CD4-positive, alpha-beta T cell treated with Interleukin-6 at 100 ng/mL for 8 hours (primary cell): Measurements from ENCODE around the gene CYP4F3.
"Not testable (repeated sequence)": the region's sequence is repeated elsewhere in the genome, so short reads cannot be mapped to it uniquely, and the experiment has no call there.

Experiments used
- DNase-seq: peaks from one replicate; pipeline ENCODE4 v3.0.0-alpha.2; 2020; ENCODE audit warnings: mixed read lengths, low spot score

Gene CYP4F3

GRCh38 chr19:15669891-15670290, 29.2 kb downstream of the CYP4F3 start:
- DNase-seq = no peak

- no peak for DNase-seq
Observed at GRCh38 chr19:15671237-15671821, 30.6 kb downstream of the CYP4F3 start.

GRCh38 chr19:15671891-15672579, 31.3 kb downstream of the CYP4F3 start:
- no peak for DNase-seq

- DNase-seq = peak; percentile 41
Observed at GRCh38 chr19:15672580-15673175, 32.0 kb downstream of the CYP4F3 start, which contains the start of gene CYP4F12. TSS of gene CYP4F12 (plus strand) at chr19:15673087. CDS start at chr19:15673530, 443 bp downstream.

GRCh38 chr19:15673176-15673654, 32.5 kb downstream of the CYP4F3 start:
- DNase-seq = no peak

GRCh38 chr19:15675560-15675959, 34.9 kb downstream of the CYP4F3 start:
- DNase-seq = no peak

GRCh38 chr19:15679089-15679488, 38.4 kb downstream of the CYP4F3 start:
- DNase-seq = no peak

- not testable (repeated sequence) for DNase-seq
Observed at GRCh38 chr19:15679865-15680264, 39.2 kb downstream of the CYP4F3 start.

- DNase-seq = no peak
Observed at GRCh38 chr19:15680478-15681322, 40.0 kb downstream of the CYP4F3 start.

GRCh38 chr19:15683411-15683810, 42.7 kb downstream of the CYP4F3 start:
- no peak for DNase-seq

GRCh38 chr19:15684828-15685227, 44.1 kb downstream of the CYP4F3 start:
- DNase-seq = no peak

- DNase-seq = no peak
Observed at GRCh38 chr19:15696654-15697194, 56.0 kb downstream of the CYP4F3 start.

GRCh38 chr19:15701757-15702533, 61.2 kb downstream of the CYP4F3 start:
- DNase-seq = no peak

GRCh38 chr19:15702534-15702930, 61.8 kb downstream of the CYP4F3 start:
- no peak for DNase-seq
